Activated CD8-positive, alpha-beta memory T cell treated with anti-CD3 and anti-CD28 coated beads for 36 hours (primary cell): ENCODE measurements around the gene ELP4. TPM values are rescaled to one million over a fixed set of nuclear protein-coding genes. Genes with fewer than 3 reads are reported as not detected.

Experiments
- CTCF ChIA-PET: fragments of 350-600 bp; sonication (Branson Sonifier 250); formaldehyde crosslinking; loops from one replicate; lab custom pipeline; 2021; ENCODE audit warnings: antibody characterized with exemption; lab: Charles Lee
- POLR2A ChIA-PET: fragments of 350-600 bp; sonication (Branson Sonifier 250); formaldehyde crosslinking; loops from one replicate; lab custom pipeline; 2021; ENCODE audit warnings: antibody characterized with exemption; lab: Charles Lee
- total RNA-seq, 2 experiments: library from RNA; stranded (reverse); gene quantifications; one replicate each; pipeline ENCODE4 v1.2.3, GENCODE V29; 2021

ELP4 gene
- total RNA-seq, 2 experiments from 2014 or later: 21.4 to 24.8 TPM

GRCh38 chr11:31824879-31825837, 315.6 kb downstream of the ELP4 start:
- ChIA-PET CTCF (interaction anchor here (1.1 kb wide), 1 partner anchor 20 kb away, joined by 3 read pairs; no protein-coding TSS in a partner anchor), POLR2A (no interaction called here)

- ChIA-PET CTCF (interaction anchor here (1.1 kb wide), 1 partner anchor 20 kb away, joined by 3 read pairs; no protein-coding TSS in a partner anchor), POLR2A (no interaction called here)
Observed at GRCh38 chr11:31825838-31826484, 316.4 kb downstream of the ELP4 start.

- CTCF ChIA-PET: no interaction called here
- POLR2A ChIA-PET: no interaction called here
Observed at GRCh38 chr11:31826536-31827438, 317.2 kb downstream of the ELP4 start.

GRCh38 chr11:31827455-31828206, 318.1 kb downstream of the ELP4 start:
- ChIA-PET CTCF (no interaction called here), POLR2A (no interaction called here)

- CTCF ChIA-PET: no interaction called here
- POLR2A ChIA-PET: no interaction called here
Observed at GRCh38 chr11:31828217-31828616, 318.6 kb downstream of the ELP4 start.

GRCh38 chr11:31830406-31830805, 320.8 kb downstream of the ELP4 start:
- POLR2A ChIA-PET: no interaction called here
- CTCF ChIA-PET: no interaction called here

- ChIA-PET CTCF (no interaction called here), POLR2A (no interaction called here)
Observed at GRCh38 chr11:31834237-31834636, 324.7 kb downstream of the ELP4 start.

Other genes starting within 250 kb of the ELP4 start
- gene DCDC1, start 140.0 kb upstream of the ELP4 start, total RNA-seq: under 1 TPM; 0.21 to 0.27 TPM
- gene DNAJC24, start 139.9 kb upstream of the ELP4 start, total RNA-seq: 10 to 100 TPM; 21.3 to 22.7 TPM
- 10 to 100 TPM; 28.8 to 29.4 TPM for gene IMMP1L, start 145 bp upstream of the ELP4 start, total RNA-seq